SU-DHL-6 (cell line): Measurements from ENCODE around the gene FLRT3.

Experiments used
- H2AFZ ChIP-seq: fragments of 200-600 bp; sonication (generic); 2 replicates; pipeline ENCODE4 v1.6.1; 2014; ENCODE audit warnings: low read depth, mild to moderate bottlenecking, moderate library complexity, mixed read lengths, antibody characterized with exemption, low read length; ENCODE audit not compliant: severe bottlenecking
- H3F3A ChIP-seq: fragments of 200-600 bp; shearing (Covaris generic); 2 replicates; pipeline ENCODE4 v1.6.0; 2016; ENCODE audit warnings: antibody characterized with exemption, mild to moderate bottlenecking; ENCODE audit not compliant: insufficient read depth
- H3K27ac ChIP-seq: fragments of 200-600 bp; sonication (generic); 2 replicates; pipeline ENCODE4 v1.5.1; 2016; ENCODE audit warnings: low read depth, mild to moderate bottlenecking, low read length, moderate library complexity, mixed read lengths
- H3K27me3 ChIP-seq: fragments of 200-600 bp; sonication (generic), shearing (Covaris generic); 2 replicates; pipeline ENCODE4 v1.6.0; 2014; ENCODE audit warnings: mild to moderate bottlenecking, low read length
- H3K36me3 ChIP-seq: fragments of 200-600 bp; sonication (generic); 2 replicates; pipeline ENCODE4 v1.6.1; 2014; ENCODE audit warnings: mild to moderate bottlenecking, low read length, mixed read lengths
- H3K4me2 ChIP-seq: fragments of 300-600, 200-600 bp; shearing (Covaris generic), sonication (generic); 2 replicates; pipeline ENCODE4 v1.6.0; 2014; ENCODE audit warnings: low read length, low read depth, mild to moderate bottlenecking; ENCODE audit not compliant: poor library complexity, severe bottlenecking
- H3K4me3 ChIP-seq: fragments of 200-600 bp; sonication (generic); 2 replicates; pipeline ENCODE4 v1.5.1; 2014; ENCODE audit warnings: antibody characterized with exemption, low read length, mild to moderate bottlenecking, mixed read lengths; ENCODE audit not compliant: insufficient read depth, poor library complexity, severe bottlenecking
- H3K79me2 ChIP-seq: fragments of 200-600 bp; sonication (generic); 2 replicates; pipeline ENCODE4 v1.6.1; 2014; ENCODE audit warnings: mild to moderate bottlenecking, low read length, moderate library complexity; ENCODE audit not compliant: insufficient read depth
- H3K9ac ChIP-seq: fragments of 200-600 bp; sonication (generic); 2 replicates; pipeline ENCODE4 v1.7.0; 2014; ENCODE audit warnings: mild to moderate bottlenecking, low read length
- H3K9me2 ChIP-seq: fragments of 200-600 bp; sonication (generic); replicated peaks from 2 replicates; pipeline ENCODE4 v1.6.1; 2014; ENCODE audit warnings: low read length; ENCODE audit not compliant: insufficient read depth
- H3K9me3 ChIP-seq: fragments of 200-600 bp; sonication (generic); 2 replicates; pipeline ENCODE4 v1.6.1; 2014; ENCODE audit warnings: low read length, mixed read lengths; ENCODE audit not compliant: insufficient read depth
- H4K20me1 ChIP-seq: fragments of 200-600 bp; sonication (generic); 2 replicates; pipeline ENCODE4 v1.6.1; 2014; ENCODE audit warnings: low read depth, mild to moderate bottlenecking, antibody characterized with exemption, low read length, moderate library complexity, mixed read lengths
- EZH2phosphoT487 ChIP-seq: fragments of 200-600 bp; sonication (generic), shearing (Covaris generic); conservative IDR thresholded peaks from 2 replicates; pipeline ENCODE4 v1.6.1; 2018; ENCODE audit warnings: mild to moderate bottlenecking, antibody characterized with exemption, low read length, moderate library complexity, mixed read lengths
- TF ChIP-seq, protein P1 (sequence below): fragments of 200-600 bp; sonication (generic); IDR thresholded peaks from one replicate; pipeline ENCODE4 v1.5.1; 2017; ENCODE audit warnings: antibody characterized with exemption, mild to moderate bottlenecking, low read length, moderate library complexity; ENCODE audit not compliant: insufficient read depth, poor library complexity, severe bottlenecking

FLRT3 gene

DNA sequence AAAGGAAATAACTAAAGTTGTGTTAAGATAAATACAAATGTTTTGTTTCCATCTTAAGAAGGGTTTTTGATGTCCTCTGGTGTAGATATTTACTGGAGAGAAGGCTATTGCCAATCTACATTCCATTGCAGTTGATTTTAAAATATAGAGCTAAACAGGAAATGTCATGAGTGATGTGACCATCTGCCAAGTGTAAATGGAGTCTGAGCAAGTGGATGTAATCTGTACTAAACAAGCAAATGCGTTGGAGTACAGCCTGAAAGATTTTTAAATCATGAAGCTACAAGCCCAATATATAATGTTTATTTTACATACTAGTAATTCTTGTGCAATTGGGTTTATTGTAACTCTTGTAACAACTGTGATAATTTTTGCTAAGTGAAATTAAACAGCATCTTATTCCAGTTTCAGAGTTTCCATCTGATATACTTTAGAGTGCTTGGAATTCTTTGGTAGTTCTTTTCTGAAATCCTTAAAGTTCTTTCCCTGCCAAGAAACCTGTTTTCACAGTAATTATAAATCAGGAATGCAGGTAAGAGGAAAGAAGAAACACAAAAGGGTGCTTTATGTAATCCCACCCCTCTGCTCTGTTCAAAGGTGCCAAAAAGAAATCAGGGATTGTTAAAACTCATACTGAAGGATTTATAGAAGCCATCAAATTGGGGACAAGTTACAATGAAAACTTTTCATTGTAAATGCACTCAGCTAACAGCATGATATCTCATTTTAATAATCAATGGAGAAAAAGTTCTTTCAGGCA, 47.2 kb upstream of the FLRT3 start:
- H3K79me2 ChIP-seq = no peaks in the 10 kb centered on the region
- H3K27me3 ChIP-seq = no peaks in the 10 kb centered on the region
- H2AFZ ChIP-seq = no peak overlapping the region
- no peak overlapping the region for H3K4me2 ChIP-seq
- no peaks in the 10 kb centered on the region for H3K9me3 ChIP-seq
- no peaks in the 10 kb centered on the region for H3F3A ChIP-seq
- H3K36me3 ChIP-seq = no peaks in the 10 kb centered on the region
- H4K20me1 ChIP-seq = no peaks in the 10 kb centered on the region
- no peak overlapping the region for H3K4me3 ChIP-seq
- H3K9ac ChIP-seq = no peak overlapping the region
- no peak for TF ChIP-seq EZH2phosphoT487
- TF ChIP-seq, protein P1, sequence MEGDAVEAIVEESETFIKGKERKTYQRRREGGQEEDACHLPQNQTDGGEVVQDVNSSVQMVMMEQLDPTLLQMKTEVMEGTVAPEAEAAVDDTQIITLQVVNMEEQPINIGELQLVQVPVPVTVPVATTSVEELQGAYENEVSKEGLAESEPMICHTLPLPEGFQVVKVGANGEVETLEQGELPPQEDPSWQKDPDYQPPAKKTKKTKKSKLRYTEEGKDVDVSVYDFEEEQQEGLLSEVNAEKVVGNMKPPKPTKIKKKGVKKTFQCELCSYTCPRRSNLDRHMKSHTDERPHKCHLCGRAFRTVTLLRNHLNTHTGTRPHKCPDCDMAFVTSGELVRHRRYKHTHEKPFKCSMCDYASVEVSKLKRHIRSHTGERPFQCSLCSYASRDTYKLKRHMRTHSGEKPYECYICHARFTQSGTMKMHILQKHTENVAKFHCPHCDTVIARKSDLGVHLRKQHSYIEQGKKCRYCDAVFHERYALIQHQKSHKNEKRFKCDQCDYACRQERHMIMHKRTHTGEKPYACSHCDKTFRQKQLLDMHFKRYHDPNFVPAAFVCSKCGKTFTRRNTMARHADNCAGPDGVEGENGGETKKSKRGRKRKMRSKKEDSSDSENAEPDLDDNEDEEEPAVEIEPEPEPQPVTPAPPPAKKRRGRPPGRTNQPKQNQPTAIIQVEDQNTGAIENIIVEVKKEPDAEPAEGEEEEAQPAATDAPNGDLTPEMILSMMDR = no peak
- H3K9me2 ChIP-seq = no peaks in the 10 kb centered on the region
- no peak overlapping the region for H3K27ac ChIP-seq

DNA sequence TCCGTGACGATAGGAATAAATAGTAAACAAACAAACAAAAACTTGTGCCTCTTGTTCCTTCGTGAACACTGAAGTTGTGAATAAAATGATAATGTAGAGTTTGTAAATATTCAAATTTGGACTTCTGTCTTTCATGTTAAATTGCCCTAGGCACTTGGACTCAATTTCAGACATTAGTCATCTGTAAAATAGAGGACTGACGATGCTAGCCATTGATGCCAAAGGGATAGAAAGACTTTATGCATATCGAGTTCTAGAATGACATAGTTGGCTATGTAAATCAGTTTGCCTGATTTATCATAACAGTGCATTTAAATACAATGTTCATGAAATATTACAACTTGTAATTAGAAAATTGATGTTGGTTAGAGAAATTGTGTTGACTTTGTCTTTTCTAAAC, 45.9 kb upstream of the FLRT3 start:
- Histone ChIP-seq H3K9me2 (no peaks in the 10 kb centered on the region), H2AFZ (no peak overlapping the region), H3K36me3 (no peaks in the 10 kb centered on the region), H3K27me3 (no peaks in the 10 kb centered on the region), H3K9ac (no peak overlapping the region), H3F3A (no peaks in the 10 kb centered on the region), H3K4me3 (no peak overlapping the region), H3K27ac (no peak overlapping the region), H4K20me1 (no peaks in the 10 kb centered on the region), H3K4me2 (no peak overlapping the region), H3K9me3 (no peaks in the 10 kb centered on the region), H3K79me2 (no peaks in the 10 kb centered on the region)
- TF ChIP-seq, protein P1 = no peak
- no peak for TF ChIP-seq EZH2phosphoT487

DNA sequence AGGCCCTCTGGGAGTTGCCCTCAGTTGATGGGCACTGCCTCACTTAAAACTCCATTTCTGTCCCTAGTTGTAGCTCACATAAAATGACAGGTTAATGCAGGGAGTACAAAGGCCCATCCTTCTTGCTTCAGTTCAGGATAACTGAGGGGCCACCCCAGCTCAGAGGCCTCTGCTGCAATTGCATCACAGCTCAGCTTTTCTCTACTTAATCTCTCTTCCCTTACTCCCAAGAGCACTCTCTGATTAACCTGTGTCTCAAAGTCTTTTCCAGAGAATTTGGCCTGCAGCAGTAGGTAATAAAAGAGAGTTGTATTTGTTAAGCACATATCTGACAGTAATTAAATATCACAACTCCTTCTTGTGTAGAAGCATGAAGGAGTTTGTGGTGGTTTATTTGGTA, 40.9 kb upstream of the FLRT3 start:
- Histone ChIP-seq H3K27ac (no peak overlapping the region), H3K9me3 (no peaks in the 10 kb centered on the region), H3K4me2 (no peak overlapping the region), H3K9ac (no peak overlapping the region), H3K9me2 (no peaks in the 10 kb centered on the region), H2AFZ (no peak overlapping the region), H3K36me3 (no peaks in the 10 kb centered on the region), H3F3A (no peaks in the 10 kb centered on the region), H3K27me3 (no peaks in the 10 kb centered on the region), H4K20me1 (no peaks in the 10 kb centered on the region), H3K4me3 (no peak overlapping the region), H3K79me2 (no peaks in the 10 kb centered on the region)
- TF ChIP-seq EZH2phosphoT487 = no peak
- TF ChIP-seq, protein P1 = no peak
